Skeletal muscle tissue (tissue), 4 donors: Measurements from ENCODE around the gene FBXO7. TPM values are rescaled to one million over a fixed set of nuclear protein-coding genes. Genes with fewer than 3 reads are reported as not detected.

Source experiments
- H3K27ac ChIP-seq: one replicate; pipeline ENCODE4 v1.7.0; 2013; ENCODE audit warnings: mild to moderate bottlenecking, low read depth, low read length, inconsistent platforms
- H3K27me3 ChIP-seq, 3 donors: one replicate each; pipeline ENCODE4 v1.7.0; 2013; ENCODE audit warnings: low read length in 3 of 3; ENCODE audit not compliant: control insufficient read depth in 3 of 3, insufficient read depth in 3 of 3
- H3K36me3 ChIP-seq, 3 donors: one replicate each; pipeline ENCODE4 v1.7.0; 2013; ENCODE audit warnings: low read length in 3 of 3; ENCODE audit not compliant: control insufficient read depth in 3 of 3, insufficient read depth in 3 of 3
- H3K4me1 ChIP-seq, 3 donors: one replicate each; pipeline ENCODE4 v1.7.0; 2013; ENCODE audit warnings: low read length in 3 of 3, mild to moderate bottlenecking in 3 of 3; ENCODE audit not compliant: control insufficient read depth in 3 of 3, insufficient read depth in 3 of 3
- H3K4me3 ChIP-seq, 3 donors: one replicate each; pipeline ENCODE4 v1.7.0; 2013; ENCODE audit warnings: low read length in 3 of 3
- H3K9ac ChIP-seq, 3 donors: one replicate each; pipeline ENCODE4 v1.7.0; 2013; ENCODE audit warnings: low read length in 3 of 3, mild to moderate bottlenecking in 3 of 3, moderate library complexity in 2 of 3, low read depth in 1 of 3
- H3K9me3 ChIP-seq, 3 donors: one replicate each; pipeline ENCODE4 v1.7.0; 2013; ENCODE audit warnings: low read length in 3 of 3; ENCODE audit not compliant: control insufficient read depth in 3 of 3
- total RNA-seq: library from RNA; depleted of rRNA; stranded (reverse); fragments of >200 nt; gene quantifications from one replicate; pipeline ENCODE4 v1.2.3, GENCODE V29; 2014
- donor health status: Osteomylitis.

Gene FBXO7
- total RNA-seq, 1 donor from 2014 or later, result 60.5 TPM

GRCh38 chr22:32546496-32546895, 71.9 kb downstream of the FBXO7 start:
- no peak overlapping the region for H3K4me3 ChIP-seq
- no peak overlapping the region for H3K9ac ChIP-seq
- peaks cover 0 to 6% (median 4%) of the 10 kb centered on the region in 3 donors for H3K27me3 ChIP-seq
- H3K4me1 ChIP-seq, result peaks cover 16 to 19% (median 18%) of the 10 kb centered on the region in 3 donors
- no peak overlapping the region for H3K27ac ChIP-seq
- H3K9me3 ChIP-seq, result no peaks in the 10 kb centered on the region
- no peaks in the 10 kb centered on the region for H3K36me3 ChIP-seq

- Histone ChIP-seq H3K4me3 (no peak overlapping the region), H3K27me3 (peaks cover 0 to 4% (median 3%) of the 10 kb centered on the region in 3 donors), H3K4me1 (peaks cover 12 to 16% (median 14%) of the 10 kb centered on the region in 3 donors), H3K36me3 (no peaks in the 10 kb centered on the region), H3K27ac (no peak overlapping the region), H3K9ac (no peak overlapping the region), H3K9me3 (no peaks in the 10 kb centered on the region)
Measured at GRCh38 chr22:32546935-32547334, 72.3 kb downstream of the FBXO7 start.

GRCh38 chr22:32548039-32548438, 73.4 kb downstream of the FBXO7 start:
- H3K9ac ChIP-seq, result no peak overlapping the region
- peaks cover 3 to 6% (median 4%) of the 10 kb centered on the region in 3 donors for H3K4me1 ChIP-seq
- H3K27ac ChIP-seq, result no peak overlapping the region
- no peak overlapping the region for H3K4me3 ChIP-seq
- peaks cover 0 to 3% (median 0%) of the 10 kb centered on the region in 3 donors for H3K27me3 ChIP-seq
- no peaks in the 10 kb centered on the region for H3K36me3 ChIP-seq
- no peaks in the 10 kb centered on the region for H3K9me3 ChIP-seq

Other genes with a start within 250 kb of the FBXO7 start
- gene SLC5A4, start 219.5 kb upstream of the FBXO7 start, total RNA-seq, result 1.0 TPM
- not detected for gene RFPL3, start 116.9 kb upstream of the FBXO7 start, total RNA-seq
- gene RTCB, start 62.6 kb upstream of the FBXO7 start, total RNA-seq, result 91.3 TPM
- not detected for gene BPIFC, start 10.4 kb upstream of the FBXO7 start, total RNA-seq